HG03135 (cell line): ENCODE measurements around the gene RELN.

ENCODE experiments used
- ATAC-seq: cut with Tn5 transposase; IDR thresholded peaks from one replicate; pipeline ENCODE4 v1.9.1; 2021; ENCODE audit warnings: mild to moderate bottlenecking, moderate library complexity; ENCODE audit not compliant: unreplicated experiment

RELN gene

GRCh38 chr7:103731169-103731568, 258.3 kb downstream of the RELN start:
- no peak for ATAC-seq

GRCh38 chr7:103729026-103729425, 260.4 kb downstream of the RELN start:
- no peak for ATAC-seq

GRCh38 chr7:103727982-103728610, 261.4 kb downstream of the RELN start:
- ATAC-seq, result no peak

- no peak for ATAC-seq
Observed at GRCh38 chr7:103719070-103719469, 270.4 kb downstream of the RELN start.

GRCh38 chr7:103718482-103719061, 270.9 kb downstream of the RELN start:
- ATAC-seq, result no peak

GRCh38 chr7:103717574-103717973, 271.9 kb downstream of the RELN start:
- ATAC-seq, result no peak

- no peak for ATAC-seq
Observed at GRCh38 chr7:103715376-103716120, 273.9 kb downstream of the RELN start.

- no peak for ATAC-seq
Observed at GRCh38 chr7:103714376-103714927, 275.0 kb downstream of the RELN start.

GRCh38 chr7:103712991-103713778, 276.3 kb downstream of the RELN start:
- ATAC-seq, result no peak

GRCh38 chr7:103711413-103711812, 278.0 kb downstream of the RELN start:
- no peak for ATAC-seq

GRCh38 chr7:103710247-103710646, 279.2 kb downstream of the RELN start:
- no peak for ATAC-seq

- no peak for ATAC-seq
Observed at GRCh38 chr7:103706805-103707204, 282.7 kb downstream of the RELN start.

GRCh38 chr7:103705542-103705941, 283.9 kb downstream of the RELN start:
- ATAC-seq, result no peak

- no peak for ATAC-seq
Observed at GRCh38 chr7:103704701-103705100, 284.8 kb downstream of the RELN start.

- ATAC-seq, result no peak
Observed at GRCh38 chr7:103702982-103703381, 286.5 kb downstream of the RELN start.

- no peak for ATAC-seq
Observed at GRCh38 chr7:103702454-103702853, 287.0 kb downstream of the RELN start.

- ATAC-seq, result no peak
Observed at GRCh38 chr7:103699032-103699431, 290.4 kb downstream of the RELN start.

- ATAC-seq, result no peak
Observed at GRCh38 chr7:103698064-103698463, 291.4 kb downstream of the RELN start.

- ATAC-seq, result no peak
Observed at GRCh38 chr7:103695521-103695920, 293.9 kb downstream of the RELN start.

- ATAC-seq, result no peak
Observed at GRCh38 chr7:103694304-103694703, 295.2 kb downstream of the RELN start.

- no peak for ATAC-seq
Observed at GRCh38 chr7:103691291-103691690, 298.2 kb downstream of the RELN start.
